H7 (cell line): Measurements from ENCODE around the gene VPS50. TPM values are rescaled to one million over a fixed set of nuclear protein-coding genes. Genes with fewer than 3 reads are reported as not detected.
"Not testable (repeated sequence)": the region's sequence is repeated elsewhere in the genome, so short reads cannot be mapped to it uniquely, and the experiment has no call there.

Experiments used
- DNase-seq: peaks from one replicate; pipeline ENCODE4 v3.0.0; 2012
- H3K27me3 ChIP-seq: 2 replicates; pipeline ENCODE4 v1.6.0; 2011; ENCODE audit warnings: mild to moderate bottlenecking, low read length; ENCODE audit not compliant: control insufficient read depth, insufficient read depth
- H3K36me3 ChIP-seq: replicated peaks from 2 replicates; pipeline ENCODE4 v1.5.1; 2011; ENCODE audit warnings: low read length; ENCODE audit not compliant: control insufficient read depth, insufficient read depth
- H3K4me3 ChIP-seq: 2 replicates; pipeline ENCODE4 v1.5.1; 2011; ENCODE audit warnings: low read depth, mild to moderate bottlenecking, control low read depth, low read length, moderate library complexity; ENCODE audit not compliant: insufficient read depth
- total RNA-seq: library from RNA; depleted of rRNA; stranded (reverse); fragments of >200 nt; shearing (Covaris generic); gene quantifications from 2 replicates; pipeline ENCODE4 v1.2.3, GENCODE V29; 2014

VPS50 gene
- total RNA-seq, 1 experiment from 2014 or later: 10.4 TPM

- H3K36me3 ChIP-seq: no peaks in the 10 kb centered on the region
- no peaks in the 10 kb centered on the region for H3K27me3 ChIP-seq
- H3K4me3 ChIP-seq: no peak overlapping the region
- peak; percentile 29 for DNase-seq
These were observed 104.9 kb downstream of the VPS50 start for GRCh38 chr7:93337052-93337451.

- DNase-seq, H3K36me3 ChIP-seq, H3K4me3 ChIP-seq, H3K27me3 ChIP-seq: not testable (repeated sequence)
These were observed 110.0 kb downstream of the VPS50 start for GRCh38 chr7:93342178-93342577.

GRCh38 chr7:93350338-93350737 is 118.2 kb downstream of the VPS50 start:
- Histone ChIP-seq H3K4me3 (no peak overlapping the region), H3K27me3 (no peaks in the 10 kb centered on the region), H3K36me3 (no peaks in the 10 kb centered on the region)
- DNase-seq: no peak

GRCh38 chr7:93352881-93353280 is 120.7 kb downstream of the VPS50 start:
- H3K4me3 ChIP-seq: no peak overlapping the region
- H3K36me3 ChIP-seq: no peaks in the 10 kb centered on the region
- DNase-seq: no peak
- no peaks in the 10 kb centered on the region for H3K27me3 ChIP-seq

GRCh38 chr7:93354815-93355214 is 122.6 kb downstream of the VPS50 start:
- Histone ChIP-seq H3K27me3 (no peaks in the 10 kb centered on the region), H3K36me3 (no peaks in the 10 kb centered on the region), H3K4me3 (no peak overlapping the region)
- DNase-seq: no peak

- DNase-seq: no peak
- Histone ChIP-seq H3K27me3 (no peaks in the 10 kb centered on the region), H3K4me3 (no peak overlapping the region), H3K36me3 (no peaks in the 10 kb centered on the region)
These were observed 127.5 kb downstream of the VPS50 start for GRCh38 chr7:93359520-93360198.

- no peaks in the 10 kb centered on the region for H3K36me3 ChIP-seq
- H3K4me3 ChIP-seq: no peak overlapping the region
- H3K27me3 ChIP-seq: no peaks in the 10 kb centered on the region
- DNase-seq: no peak
These were observed 129.7 kb downstream of the VPS50 start for GRCh38 chr7:93361853-93362252.

GRCh38 chr7:93364806-93365205 is 132.6 kb downstream of the VPS50 start:
- Histone ChIP-seq H3K36me3 (no peaks in the 10 kb centered on the region), H3K4me3 (no peak overlapping the region)

GRCh38 chr7:93365341-93365740 is 133.2 kb downstream of the VPS50 start:
- no peaks in the 10 kb centered on the region for H3K27me3 ChIP-seq
- no peaks in the 10 kb centered on the region for H3K36me3 ChIP-seq
- no peak overlapping the region for H3K4me3 ChIP-seq
- no peak for DNase-seq

More at GRCh38 chr7:93364806-93365205, 132.6 kb downstream of the VPS50 start:
- no peaks in the 10 kb centered on the region for H3K27me3 ChIP-seq
- DNase-seq: no peak

GRCh38 chr7:93366816-93367215 is 134.7 kb downstream of the VPS50 start:
- Histone ChIP-seq H3K27me3 (no peaks in the 10 kb centered on the region), H3K36me3 (no peaks in the 10 kb centered on the region), H3K4me3 (no peak overlapping the region)
- DNase-seq: no peak

GRCh38 chr7:93367254-93367653 is 135.1 kb downstream of the VPS50 start:
- no peak for DNase-seq
- Histone ChIP-seq H3K36me3 (no peaks in the 10 kb centered on the region), H3K27me3 (no peaks in the 10 kb centered on the region), H3K4me3 (no peak overlapping the region)

GRCh38 chr7:93370937-93371336 is 138.8 kb downstream of the VPS50 start:
- not testable (repeated sequence) for H3K36me3 ChIP-seq, DNase-seq, H3K4me3 ChIP-seq, H3K27me3 ChIP-seq

- no peaks in the 10 kb centered on the region for H3K27me3 ChIP-seq
These were observed 141.4 kb downstream of the VPS50 start for GRCh38 chr7:93373537-93373936.

GRCh38 chr7:93374345-93374940 is 142.3 kb downstream of the VPS50 start:
- H3K4me3 ChIP-seq: no peak overlapping the region
- DNase-seq: peak; percentile 4
- H3K27me3 ChIP-seq: no peaks in the 10 kb centered on the region
- H3K36me3 ChIP-seq: no peaks in the 10 kb centered on the region

More at GRCh38 chr7:93373537-93373936, 141.4 kb downstream of the VPS50 start:
- no peak for DNase-seq
- Histone ChIP-seq H3K4me3 (no peak overlapping the region), H3K36me3 (no peaks in the 10 kb centered on the region)

- H3K36me3 ChIP-seq: no peaks in the 10 kb centered on the region
- no peak for DNase-seq
- no peak overlapping the region for H3K4me3 ChIP-seq
- no peaks in the 10 kb centered on the region for H3K27me3 ChIP-seq
These were observed 143.4 kb downstream of the VPS50 start for GRCh38 chr7:93375603-93376002.
